ENCODE measurements around the gene SF1.

The SF1 gene

DNA sequence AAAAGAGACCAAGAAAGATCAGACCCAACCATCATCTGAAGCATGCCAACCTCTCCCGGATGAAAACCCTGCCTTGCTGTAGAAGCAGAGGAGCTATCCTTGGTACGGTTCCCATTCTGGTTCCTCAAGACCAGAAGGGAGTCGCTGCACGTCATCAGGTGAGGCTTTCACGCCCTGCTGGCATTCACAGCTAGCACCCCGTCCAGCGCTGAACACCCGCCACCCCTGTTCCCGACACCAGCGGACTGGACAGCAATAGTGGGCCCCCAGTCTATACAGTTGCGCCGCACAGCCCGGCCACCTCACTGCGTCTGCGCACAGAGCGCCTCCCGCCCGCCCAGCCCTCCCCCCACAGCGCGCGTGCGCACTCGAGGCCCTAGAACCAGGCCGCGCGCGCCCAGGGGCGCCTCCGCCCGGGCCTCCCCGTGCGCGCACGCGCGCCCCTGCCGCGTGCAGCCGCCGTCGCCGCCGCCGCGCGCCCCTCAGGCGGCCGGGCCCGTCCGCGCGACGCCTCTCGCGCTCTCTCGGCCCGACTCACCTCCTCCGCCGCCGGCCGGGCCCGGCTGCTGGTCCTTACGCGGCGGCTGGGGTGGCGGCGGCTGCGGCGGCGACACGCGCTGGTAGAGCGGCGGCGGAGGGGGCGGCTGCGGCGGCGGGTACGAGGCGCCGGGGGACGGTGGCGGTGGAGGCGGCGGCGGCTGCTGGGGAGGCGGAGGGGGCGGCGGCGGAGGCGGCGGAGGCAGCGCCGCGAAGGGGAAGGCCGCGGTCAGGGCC, 706 bp downstream of the SF1 start:
- DNase-seq = peak; percentile 87

DNA sequence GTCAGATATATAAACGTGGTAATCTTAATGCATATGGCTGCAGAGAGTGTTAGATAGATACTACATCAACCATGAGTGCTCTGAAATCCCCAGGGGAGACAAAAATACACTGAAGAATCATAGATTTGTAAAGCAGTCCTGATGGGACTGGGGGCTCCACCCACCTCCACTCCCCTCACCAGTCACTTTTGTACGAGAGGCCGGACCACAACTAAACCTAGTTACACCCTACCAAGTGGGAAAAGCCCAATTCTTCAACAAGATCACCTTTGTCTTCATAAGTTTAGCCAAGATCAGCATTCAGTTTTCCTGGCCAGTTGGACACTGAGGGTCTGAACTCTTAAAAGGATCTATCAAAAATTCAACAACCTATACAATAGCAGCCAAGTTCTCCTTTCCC, 1.5 kb downstream of the SF1 start:
- DNase-seq = no peak

DNA sequence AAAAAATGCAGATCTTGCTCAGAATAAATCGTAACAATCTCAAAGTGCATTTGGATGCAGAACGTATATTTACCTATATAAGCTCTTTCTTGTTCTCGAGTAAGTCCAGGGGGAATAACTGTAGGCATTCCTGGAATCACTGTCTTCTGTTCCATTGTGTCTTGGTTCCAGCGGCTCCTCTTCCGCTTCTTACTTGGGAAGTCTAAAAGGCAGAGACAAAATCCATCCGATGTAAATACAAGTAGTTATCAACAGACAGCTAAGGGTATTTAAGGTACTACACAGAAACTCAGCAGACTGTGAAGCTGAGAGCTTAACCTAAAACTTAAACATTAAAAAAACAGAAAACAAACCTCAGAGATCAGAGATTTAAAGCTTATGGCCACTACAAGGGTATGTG, 1.9 kb downstream of the SF1 start:
- no peak for DNase-seq

DNA sequence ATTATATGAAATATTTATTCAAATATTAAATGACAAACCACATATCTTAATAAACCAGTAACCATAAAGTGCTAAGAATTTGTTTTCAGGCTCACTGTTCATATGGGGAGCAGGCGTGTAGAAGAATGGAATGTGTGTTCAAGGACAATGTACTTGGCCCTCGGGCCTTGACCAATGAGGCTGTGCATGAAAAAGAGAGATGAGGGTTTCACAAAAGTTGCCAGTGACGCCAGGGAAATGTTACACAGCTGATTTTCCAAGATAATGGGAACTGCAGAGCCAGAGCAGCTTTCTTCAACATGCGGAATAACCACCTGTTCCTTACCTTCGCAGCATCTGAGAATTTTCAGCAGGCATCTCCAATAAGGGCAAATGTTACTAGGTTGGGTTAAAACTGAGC, 4.2 kb downstream of the SF1 start:
- DNase-seq = no peak

DNA sequence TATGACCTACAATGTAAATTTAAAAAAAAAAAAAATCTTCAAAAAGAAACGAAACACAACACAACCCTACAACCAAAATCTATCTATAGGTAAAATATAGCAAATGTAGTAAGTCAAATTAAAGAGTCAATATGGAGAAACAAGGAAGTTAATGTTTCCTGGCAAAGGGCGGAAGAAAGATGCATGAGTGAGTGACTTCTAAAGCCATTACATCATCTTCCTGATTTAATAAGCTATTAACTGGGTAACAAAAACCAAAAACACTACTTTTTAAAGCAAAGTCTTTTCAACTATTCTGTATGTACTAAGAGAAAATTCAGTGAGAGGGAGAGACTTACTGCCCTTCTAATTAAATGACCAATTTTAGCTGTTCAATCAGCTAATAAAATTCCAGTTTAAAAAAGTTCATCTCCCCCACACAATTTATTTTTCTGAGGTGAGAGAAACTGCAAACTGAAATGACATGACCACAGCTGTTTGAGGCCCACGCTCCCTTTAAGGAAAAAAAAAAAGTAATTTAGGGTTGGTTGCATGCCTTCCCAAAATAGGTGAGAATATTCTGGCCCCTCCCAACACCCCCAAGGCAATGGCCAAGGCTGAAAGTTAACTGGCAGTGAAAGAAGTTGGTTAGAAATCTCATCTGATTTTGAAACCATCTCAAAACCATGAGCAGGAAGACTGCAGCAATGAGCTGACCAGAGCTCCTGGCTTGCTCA, 5.9 kb downstream of the SF1 start:
- DNase-seq = no peak

DNA sequence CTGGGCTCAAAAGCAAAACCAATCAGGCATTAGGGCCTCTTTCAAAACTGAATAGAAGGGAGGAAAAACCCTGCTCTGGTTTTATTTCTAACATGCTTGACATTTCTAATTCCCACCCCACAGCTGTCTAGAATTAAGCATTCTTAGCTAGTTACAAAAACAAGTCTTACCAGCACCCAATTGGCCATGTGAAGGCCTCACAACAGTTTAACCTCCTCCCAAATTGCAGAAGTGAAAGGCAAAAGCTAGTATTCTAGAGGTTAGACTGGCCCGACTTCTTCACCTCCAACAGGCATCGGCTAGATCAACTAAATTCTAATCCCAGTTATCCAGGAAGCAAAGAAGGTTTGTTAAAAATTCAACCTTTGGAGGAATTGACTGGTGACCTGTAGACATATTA, 6.5 kb downstream of the SF1 start:
- DNase-seq = no peak

DNA sequence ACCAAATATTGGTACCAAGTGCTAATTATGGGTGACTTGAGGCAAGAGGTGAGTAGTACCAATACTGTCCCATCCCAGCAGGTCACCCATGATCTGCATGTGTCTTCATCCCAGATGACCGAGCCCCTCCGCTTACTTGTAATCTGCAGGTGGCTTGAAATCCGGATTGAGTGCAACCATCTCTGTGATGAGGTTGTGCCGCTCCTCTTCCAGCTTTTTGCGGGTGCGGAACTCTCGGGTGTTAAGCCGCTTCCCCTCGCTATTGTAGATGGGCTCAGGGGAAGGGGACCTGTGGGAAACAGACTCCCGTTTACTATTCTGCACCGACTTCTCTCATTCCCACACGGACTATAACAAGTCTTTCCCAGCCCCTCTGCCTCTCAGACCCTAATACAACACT, 8.2 kb downstream of the SF1 start:
- DNase-seq = no peak

DNA sequence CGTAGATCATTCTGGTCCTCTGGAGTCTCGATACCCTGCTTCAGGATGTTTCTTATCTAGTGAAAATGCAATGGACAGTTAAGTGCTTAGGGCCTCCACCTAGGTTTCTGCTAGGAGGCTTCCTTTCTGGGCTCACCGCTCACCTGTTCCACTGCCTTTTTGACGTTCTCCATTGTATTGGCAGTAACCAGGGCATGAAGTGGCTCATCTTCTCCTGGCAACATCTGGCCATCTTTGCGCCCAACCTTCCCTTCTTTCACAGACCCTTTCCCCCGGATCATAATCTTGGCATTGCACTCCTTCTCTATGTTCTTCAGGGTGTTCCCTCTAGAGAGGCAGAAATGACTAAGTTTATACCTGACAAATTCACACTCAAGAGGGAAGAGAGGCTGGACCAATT, 9.1 kb downstream of the SF1 start:
- no peak for DNase-seq

DNA sequence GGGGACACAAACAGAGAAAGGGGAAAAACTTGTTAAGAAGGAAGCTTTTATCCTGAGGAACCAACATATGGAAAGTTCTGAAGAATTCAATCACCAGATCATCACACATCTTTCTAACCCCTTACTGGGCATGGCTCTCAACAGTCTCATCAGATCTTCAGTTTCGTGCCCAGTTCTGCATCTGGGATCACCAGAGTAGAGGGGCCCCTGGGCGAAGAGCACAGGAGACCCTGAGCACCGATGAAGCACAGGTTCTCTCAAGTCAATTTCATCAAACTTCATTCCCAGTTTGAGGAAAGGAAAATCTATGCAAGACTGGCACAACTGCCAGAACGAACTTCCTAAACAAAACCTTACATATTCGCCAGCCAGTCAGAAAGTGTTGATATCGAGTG, 10.0 kb downstream of the SF1 start:
- no peak for DNase-seq

DNA sequence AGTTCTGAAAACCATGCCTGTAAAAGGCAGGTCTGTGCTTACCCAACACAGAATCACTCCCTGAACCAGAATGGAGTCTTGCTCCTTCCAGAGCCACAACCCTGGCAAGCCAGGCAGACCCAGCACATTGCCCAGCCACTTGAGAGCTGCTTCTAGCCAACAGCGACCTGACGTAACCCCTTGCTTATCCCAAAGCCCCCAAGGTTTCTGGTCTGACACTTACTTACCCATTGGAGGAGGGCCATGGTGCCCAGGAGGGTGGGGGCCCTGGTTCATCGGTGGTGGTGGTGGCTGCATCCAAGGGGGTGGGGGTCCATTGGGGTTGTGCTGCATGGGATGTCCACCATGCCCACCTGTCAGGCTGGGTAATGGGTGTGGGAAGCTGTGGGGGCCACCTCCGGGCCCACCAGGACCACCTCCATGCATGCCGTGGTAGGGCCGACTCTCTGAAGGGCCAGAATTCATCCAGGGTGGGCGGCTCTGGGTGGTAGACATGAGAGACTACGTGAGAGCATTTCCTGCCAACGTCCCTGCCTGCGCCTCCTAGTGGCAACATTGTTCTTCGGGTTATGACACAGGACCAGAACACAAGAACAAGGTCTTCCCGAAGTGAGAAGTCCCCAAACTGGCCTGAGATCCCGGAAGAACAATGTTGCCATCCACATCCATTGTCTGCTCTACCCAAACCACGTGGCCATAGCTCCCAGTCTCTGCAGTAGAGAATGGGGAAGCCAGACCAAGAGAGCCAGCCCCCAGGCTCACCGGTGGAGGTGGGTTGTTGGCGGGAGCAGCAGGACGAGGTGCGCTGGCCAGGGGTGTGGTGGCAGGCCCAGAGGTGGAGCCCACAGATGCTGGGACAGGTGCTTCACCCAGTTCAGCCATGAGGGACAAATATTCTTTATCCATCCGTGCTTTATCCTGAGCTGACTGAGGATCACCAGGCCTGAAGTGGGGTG, 10.7 kb downstream of the SF1 start:
- DNase-seq = peak; percentile 82

DNA sequence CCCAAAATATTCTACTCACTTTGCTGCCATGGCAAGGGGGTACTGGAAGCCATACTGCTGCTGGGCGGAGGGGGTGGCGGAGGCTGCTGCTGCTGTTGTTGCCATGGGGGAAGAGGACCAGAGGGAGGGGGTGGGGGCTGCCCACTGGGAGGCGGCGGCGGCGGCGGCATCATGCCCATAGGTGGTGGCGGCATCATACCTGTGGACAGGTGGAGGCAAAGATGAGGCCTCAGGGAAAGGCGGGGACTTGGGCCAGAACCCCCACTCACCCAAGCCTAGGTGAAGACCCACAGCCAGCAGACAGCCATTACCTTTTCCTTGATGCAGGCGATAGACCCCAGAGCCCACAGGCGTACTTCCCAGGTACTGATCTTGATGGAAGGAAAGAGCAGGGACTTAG, 11.5 kb downstream of the SF1 start:
- no peak for DNase-seq

DNA sequence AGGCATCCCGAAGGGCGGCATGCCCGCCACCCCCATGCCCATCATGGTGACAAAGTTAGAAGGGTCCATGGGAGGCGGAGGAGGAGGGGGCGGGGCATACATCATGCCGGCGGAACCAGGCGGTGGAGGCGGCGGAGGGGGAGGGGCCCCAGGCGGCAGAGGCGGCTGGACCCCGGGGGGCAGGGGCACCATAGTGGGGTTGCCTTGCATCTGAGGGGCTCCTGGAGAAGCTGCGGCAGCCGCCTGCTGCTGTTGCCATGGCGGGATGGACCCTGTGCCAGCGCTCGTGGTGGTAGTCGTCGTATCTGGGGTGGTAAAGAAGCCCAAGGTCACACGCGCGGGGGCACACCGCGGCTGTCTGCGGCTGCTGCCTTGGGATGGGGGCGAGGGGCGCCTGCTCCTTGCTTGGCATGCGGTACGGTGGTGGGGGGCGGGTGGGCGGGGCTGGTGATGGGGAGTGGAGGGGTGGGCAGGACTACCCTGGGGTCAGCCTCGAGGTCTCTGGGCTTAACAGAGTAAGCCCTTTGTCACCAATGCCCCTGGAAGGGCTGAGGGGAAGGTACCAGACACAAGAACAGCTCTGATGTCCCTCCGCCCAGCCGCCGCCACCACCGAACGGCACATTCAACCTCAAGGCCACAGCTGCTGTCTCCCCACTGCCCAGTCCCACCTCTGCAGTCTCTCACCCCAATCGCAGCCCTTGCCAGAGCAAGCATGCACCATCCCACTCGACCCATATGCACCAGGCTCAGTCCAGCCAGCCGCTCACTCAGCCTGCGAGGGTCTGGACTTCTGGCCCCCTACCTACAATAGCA, 12.3 kb downstream of the SF1 start:
- no peak for DNase-seq

DNA sequence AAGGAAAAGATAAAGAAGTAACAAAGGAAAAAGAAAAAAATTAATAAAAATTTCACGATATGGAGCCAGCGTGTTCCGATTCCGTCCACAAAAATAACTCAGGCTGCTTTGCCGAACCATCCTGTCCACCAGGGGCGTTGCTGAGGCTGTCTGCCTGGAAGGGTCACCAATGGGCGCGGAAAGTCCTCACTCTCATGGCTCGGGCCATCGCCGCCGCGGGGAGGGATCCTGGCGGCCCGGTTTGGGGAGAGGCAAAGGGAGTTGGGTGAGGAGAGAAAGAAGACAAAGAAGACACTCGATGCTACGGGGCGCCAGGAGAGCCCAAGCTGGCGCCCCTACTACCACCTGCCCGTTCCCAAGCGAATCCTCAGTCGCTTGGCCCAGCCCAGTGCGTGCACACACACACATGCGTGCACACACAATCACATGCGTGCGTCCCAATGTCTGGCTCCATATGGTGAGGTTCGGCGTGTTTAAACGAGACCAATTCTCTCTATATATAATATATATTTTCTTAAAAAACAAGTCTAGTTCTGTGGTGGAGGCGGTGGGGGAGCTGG, 13.0 kb downstream of the SF1 start:
- no peak for DNase-seq

DNA sequence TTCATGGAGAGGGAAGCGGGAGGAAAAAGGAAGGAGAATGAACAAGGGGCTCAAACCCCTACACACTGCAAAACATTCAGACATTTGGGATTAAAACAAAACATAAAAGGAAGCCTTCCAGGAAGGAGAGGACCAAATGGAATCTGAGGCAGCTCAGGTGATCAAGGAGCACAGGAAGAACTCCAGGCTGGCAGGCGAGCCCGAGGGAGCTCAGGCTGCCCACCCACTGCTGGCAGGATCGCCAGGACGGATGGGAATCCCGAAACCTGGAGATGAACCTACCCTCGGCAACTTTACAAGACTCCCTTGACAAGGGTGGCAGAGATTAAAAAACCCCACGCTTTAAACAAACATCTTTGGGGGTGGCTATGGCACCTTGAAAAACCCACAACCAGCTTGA, 13.6 kb downstream of the SF1 start:
- DNase-seq = no peak

DNA sequence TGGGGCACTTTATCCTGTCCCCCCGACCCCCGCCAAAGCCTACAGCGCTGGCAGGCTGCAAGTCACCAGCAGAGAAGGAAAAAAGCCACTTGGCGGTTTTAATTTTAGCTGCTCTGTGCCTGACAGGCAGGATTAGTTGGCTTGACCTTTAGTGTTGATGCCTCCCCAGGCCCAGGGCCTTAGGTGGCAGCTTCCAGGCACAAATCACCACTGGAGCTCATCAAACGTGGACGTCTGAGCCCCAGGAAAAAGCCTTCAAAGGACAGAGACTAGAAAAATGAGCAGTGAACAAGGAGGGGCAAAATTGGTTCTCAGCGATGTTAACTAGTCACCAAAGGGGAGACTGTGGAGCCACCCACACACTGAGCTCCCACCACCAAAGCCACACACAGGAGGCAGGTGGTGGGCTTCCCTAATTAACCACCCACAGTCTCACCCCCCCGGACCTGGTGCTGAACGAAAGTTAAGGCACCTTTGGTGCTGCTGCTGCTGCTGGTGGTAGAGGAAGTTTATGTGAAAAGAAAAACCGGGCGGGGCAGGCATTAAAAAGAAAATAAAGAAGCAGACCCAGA, 14.2 kb downstream of the SF1 start:
- peak; percentile 16 for DNase-seq

DNA sequence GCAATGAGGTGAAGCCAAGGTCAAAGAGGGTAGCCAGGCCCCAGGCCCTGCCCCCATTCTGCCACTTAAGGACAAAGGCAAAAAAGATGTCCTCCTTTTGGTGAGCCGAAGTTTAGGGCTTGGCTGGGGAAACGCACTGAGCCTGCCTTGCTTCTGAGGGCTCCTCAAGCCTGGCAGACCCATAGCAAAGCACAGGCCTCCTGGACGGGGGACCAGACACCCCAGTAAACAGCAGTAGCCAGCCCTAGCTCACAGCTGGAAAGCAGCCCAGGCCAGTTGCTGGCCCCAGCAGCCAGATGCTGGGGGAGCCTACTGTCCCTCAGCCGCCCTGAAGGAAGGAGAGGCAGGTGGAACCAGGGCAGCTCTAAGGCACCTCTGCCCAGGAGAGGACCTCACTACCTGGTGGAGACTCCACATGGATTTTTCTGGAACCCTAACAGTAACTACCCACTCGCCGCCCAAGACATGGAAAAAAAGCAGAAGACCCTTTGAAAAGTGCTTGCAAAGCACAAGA, 14.8 kb downstream of the SF1 start:
- DNase-seq = no peak

DNA sequence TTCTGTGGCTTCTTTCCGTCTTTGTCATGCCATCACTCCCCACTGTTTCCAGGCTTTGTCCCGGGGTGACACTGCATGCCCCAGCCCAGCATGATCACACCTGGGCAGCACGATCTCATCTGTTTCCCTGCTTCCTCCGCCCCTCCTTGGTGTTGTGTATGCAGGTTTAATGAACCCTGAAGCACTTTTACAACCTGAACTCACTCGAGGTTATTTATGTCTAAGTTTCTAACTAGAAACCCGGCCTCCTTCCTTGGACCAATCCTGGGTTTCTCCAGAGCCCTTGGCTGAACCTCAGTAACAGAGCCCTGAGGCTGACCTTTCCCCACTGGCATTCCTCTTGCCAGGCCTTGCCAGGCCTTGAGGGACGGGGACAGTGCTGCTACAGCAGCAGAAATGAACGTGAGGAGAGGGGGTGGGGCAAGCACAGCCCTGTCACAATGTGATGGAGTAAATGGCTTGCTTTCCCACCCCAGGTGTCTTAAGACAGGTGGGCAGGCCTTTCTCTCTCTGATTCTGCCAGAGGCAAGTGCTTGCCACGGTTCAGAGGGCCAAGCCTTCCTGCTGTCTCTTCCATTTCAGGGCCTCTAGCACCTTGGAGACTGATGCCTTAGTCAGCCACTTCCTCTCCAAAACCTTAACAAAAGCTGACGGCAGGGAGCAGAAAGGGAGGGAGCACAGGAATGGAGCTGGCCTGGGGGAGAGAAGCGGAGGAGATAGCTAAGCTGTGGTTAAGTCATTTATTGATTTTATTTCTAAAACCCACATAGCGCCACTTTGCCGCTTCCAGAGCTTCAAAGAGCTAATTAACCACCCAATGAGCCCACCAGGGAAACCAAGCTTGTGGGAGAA, 15.4 kb downstream of the SF1 start:
- DNase-seq = peak; percentile 29

DNA sequence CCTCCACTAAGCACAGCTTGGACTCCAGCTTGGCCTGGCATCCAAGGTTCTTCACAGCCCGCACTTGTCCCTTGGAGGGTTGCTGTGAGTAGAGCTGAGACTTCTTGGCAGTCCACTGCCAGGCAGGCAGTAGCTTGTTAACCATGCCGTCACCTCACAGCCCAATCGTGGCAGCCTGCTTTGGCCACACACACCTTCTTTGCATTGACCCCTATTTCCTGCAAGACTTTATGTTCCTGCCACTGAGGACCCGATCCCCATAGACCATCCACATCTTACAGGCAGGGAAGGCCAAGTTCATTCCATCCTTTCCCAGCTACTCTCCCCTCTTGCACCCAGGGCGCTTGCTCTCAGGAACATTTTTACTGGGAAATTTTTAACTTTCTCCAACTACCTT, 16.1 kb downstream of the SF1 start:
- DNase-seq = no peak

DNA sequence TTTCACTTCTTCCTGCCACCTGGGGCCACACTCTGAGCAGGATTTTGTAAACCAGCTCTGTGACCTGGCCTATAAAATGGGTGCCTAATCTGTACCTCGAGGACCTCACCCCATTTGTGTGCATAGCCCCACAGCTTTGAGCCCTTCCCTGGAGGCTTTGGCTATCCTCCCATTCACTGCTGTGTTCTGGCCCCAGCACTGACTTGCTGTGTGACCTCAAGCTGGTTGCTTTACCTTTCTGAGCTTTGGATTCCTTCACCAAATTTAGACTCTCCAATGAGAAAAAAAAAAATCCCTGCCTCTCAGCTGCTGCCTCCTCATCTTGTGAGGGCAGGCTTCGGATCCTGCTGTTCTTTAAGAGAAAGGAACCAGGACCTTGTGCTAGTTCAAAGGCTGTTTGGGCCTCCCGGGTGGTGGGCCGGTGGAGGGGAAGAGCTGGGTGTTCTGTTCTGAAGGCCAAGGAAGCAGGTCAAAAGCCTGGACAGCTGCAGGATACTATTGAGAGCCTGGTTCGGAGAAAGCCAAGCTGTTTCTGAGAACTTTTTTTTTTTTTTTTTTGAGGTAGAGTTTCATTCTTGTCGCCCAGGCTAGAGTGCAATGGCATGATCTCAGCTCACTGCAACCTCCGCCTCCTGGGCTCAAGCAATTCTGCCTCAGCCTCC, 17.5 kb downstream of the SF1 start:
- DNase-seq = no peak
